ENCODE data around the gene GPLD1.

The GPLD1 gene

GRCh38 chr6:24489470-24489869 is at the start of gene GPLD1:
Gene GPLD1 (minus strand): TSS chr6:24489578. CDS start chr6:24489511, 67 bp downstream.
- TF ChIP-seq CTCF (conservative IDR thresholded peaks at IDR 0.05) (no peak), ZFX (IDR thresholded peaks at IDR 0.05) (no peak)
- no peak within 1 kb of the TSS for H3K27ac ChIP-seq

GRCh38 chr6:24537771-24538385 is 48.5 kb upstream of the GPLD1 start:
- TF ChIP-seq ZFX (IDR thresholded peaks at IDR 0.05) (no peak), CTCF (conservative IDR thresholded peaks at IDR 0.05) (no peak)
- H3K27ac ChIP-seq, result no peak overlapping the region

- H3K27ac ChIP-seq, result no peak overlapping the region
- TF ChIP-seq CTCF (conservative IDR thresholded peaks at IDR 0.05), result no peak
- no peak for TF ChIP-seq ZFX (IDR thresholded peaks at IDR 0.05)
Observed at GRCh38 chr6:24537082-24537699, 47.8 kb upstream of the GPLD1 start.

- no peak overlapping the region for H3K27ac ChIP-seq
- no peak for TF ChIP-seq CTCF (conservative IDR thresholded peaks at IDR 0.05)
- no peak for TF ChIP-seq ZFX (IDR thresholded peaks at IDR 0.05)
Observed at GRCh38 chr6:24536466-24536865, 47.1 kb upstream of the GPLD1 start.

- H3K27ac ChIP-seq, result no peak overlapping the region
- TF ChIP-seq CTCF (conservative IDR thresholded peaks at IDR 0.05) (no peak), ZFX (IDR thresholded peaks at IDR 0.05) (no peak)
Observed at GRCh38 chr6:24535210-24535609, 45.8 kb upstream of the GPLD1 start.

- no peak for TF ChIP-seq ZFX (IDR thresholded peaks at IDR 0.05)
- TF ChIP-seq CTCF (conservative IDR thresholded peaks at IDR 0.05), result no peak
- H3K27ac ChIP-seq, result no peak overlapping the region
Observed at GRCh38 chr6:24534329-24534728, 45.0 kb upstream of the GPLD1 start.

GRCh38 chr6:24529985-24530384 is 40.6 kb upstream of the GPLD1 start:
- TF ChIP-seq ZFX (IDR thresholded peaks at IDR 0.05) (no peak), CTCF (conservative IDR thresholded peaks at IDR 0.05) (no peak)
- no peak overlapping the region for H3K27ac ChIP-seq
